Activated CD8-positive, alpha-beta memory T cell treated with anti-CD3 and anti-CD28 coated beads for 36 hours (primary cell): ENCODE results near the gene OSBPL2. TPM values are rescaled to one million over a fixed set of nuclear protein-coding genes. Genes with fewer than 3 reads are reported as not detected.

Experiments
- CTCF ChIA-PET: fragments of 350-600 bp; sonication (Branson Sonifier 250); formaldehyde crosslinking; loops from one replicate; lab custom pipeline; 2021; ENCODE audit warnings: antibody characterized with exemption; lab: Charles Lee
- POLR2A ChIA-PET: fragments of 350-600 bp; sonication (Branson Sonifier 250); formaldehyde crosslinking; loops from one replicate; lab custom pipeline; 2021; ENCODE audit warnings: antibody characterized with exemption; lab: Charles Lee
- total RNA-seq, 2 experiments: library from RNA; stranded (reverse); gene quantifications; one replicate each; pipeline ENCODE4 v1.2.3, GENCODE V29; 2021

The OSBPL2 gene
- total RNA-seq, 2 experiments from 2014 or later: 17.9 to 21.2 TPM

- POLR2A ChIA-PET: no interaction called here
- CTCF ChIA-PET: no interaction called here
Measured at GRCh38 chr20:62327726-62328495, 89.6 kb downstream of the OSBPL2 start.

- CTCF ChIA-PET: no interaction called here
- POLR2A ChIA-PET: no interaction called here
Measured at GRCh38 chr20:62328684-62329388, 90.5 kb downstream of the OSBPL2 start.

GRCh38 chr20:62329389-62330377 lies 91.4 kb downstream of the OSBPL2 start:
- ChIA-PET CTCF (no interaction called here), POLR2A (no interaction called here)

- ChIA-PET POLR2A (no interaction called here), CTCF (no interaction called here)
Measured at GRCh38 chr20:62330576-62331317, 92.4 kb downstream of the OSBPL2 start.

GRCh38 chr20:62331347-62331746 lies 93.0 kb downstream of the OSBPL2 start:
- ChIA-PET POLR2A (no interaction called here), CTCF (no interaction called here)

- POLR2A ChIA-PET: no interaction called here
- CTCF ChIA-PET: no interaction called here
Measured at GRCh38 chr20:62332421-62332820, 94.1 kb downstream of the OSBPL2 start.

- CTCF ChIA-PET: no interaction called here
- POLR2A ChIA-PET: no interaction called here
Measured at GRCh38 chr20:62332989-62333819, 94.9 kb downstream of the OSBPL2 start.

- ChIA-PET POLR2A (no interaction called here), CTCF (no interaction called here)
Measured at GRCh38 chr20:62333820-62334595, 95.7 kb downstream of the OSBPL2 start.

GRCh38 chr20:62334881-62335280 lies 96.6 kb downstream of the OSBPL2 start:
- ChIA-PET CTCF (no interaction called here), POLR2A (no interaction called here)

GRCh38 chr20:62335532-62335931 lies 97.2 kb downstream of the OSBPL2 start:
- ChIA-PET CTCF (no interaction called here), POLR2A (no interaction called here)

GRCh38 chr20:62336329-62336728 lies 98.0 kb downstream of the OSBPL2 start:
- CTCF ChIA-PET: no interaction called here
- POLR2A ChIA-PET: no interaction called here

GRCh38 chr20:62336775-62337557 lies 98.6 kb downstream of the OSBPL2 start:
- CTCF ChIA-PET: interaction anchor here (0.7 kb wide), 1 partner anchor 442 kb away, joined by 3 read pairs; no protein-coding TSS in a partner anchor
- POLR2A ChIA-PET: no interaction called here

- POLR2A ChIA-PET: no interaction called here
Measured at GRCh38 chr20:62337558-62338293, 99.4 kb downstream of the OSBPL2 start.

GRCh38 chr20:62338294-62338620 lies 99.9 kb downstream of the OSBPL2 start:
- POLR2A ChIA-PET: no interaction called here
- CTCF ChIA-PET: no interaction called here

More at GRCh38 chr20:62337558-62338293, 99.4 kb downstream of the OSBPL2 start:
- CTCF ChIA-PET: interaction anchor here (0.7 kb wide), 1 partner anchor 442 kb away, joined by 3 read pairs; no protein-coding TSS in a partner anchor

GRCh38 chr20:62339647-62340062 lies 101.3 kb downstream of the OSBPL2 start:
- ChIA-PET POLR2A (no interaction called here), CTCF (no interaction called here)

- ChIA-PET CTCF (no interaction called here), POLR2A (no interaction called here)
Measured at GRCh38 chr20:62342910-62343309, 104.6 kb downstream of the OSBPL2 start.
